ENCODE data around the gene TTLL12.

DNA sequence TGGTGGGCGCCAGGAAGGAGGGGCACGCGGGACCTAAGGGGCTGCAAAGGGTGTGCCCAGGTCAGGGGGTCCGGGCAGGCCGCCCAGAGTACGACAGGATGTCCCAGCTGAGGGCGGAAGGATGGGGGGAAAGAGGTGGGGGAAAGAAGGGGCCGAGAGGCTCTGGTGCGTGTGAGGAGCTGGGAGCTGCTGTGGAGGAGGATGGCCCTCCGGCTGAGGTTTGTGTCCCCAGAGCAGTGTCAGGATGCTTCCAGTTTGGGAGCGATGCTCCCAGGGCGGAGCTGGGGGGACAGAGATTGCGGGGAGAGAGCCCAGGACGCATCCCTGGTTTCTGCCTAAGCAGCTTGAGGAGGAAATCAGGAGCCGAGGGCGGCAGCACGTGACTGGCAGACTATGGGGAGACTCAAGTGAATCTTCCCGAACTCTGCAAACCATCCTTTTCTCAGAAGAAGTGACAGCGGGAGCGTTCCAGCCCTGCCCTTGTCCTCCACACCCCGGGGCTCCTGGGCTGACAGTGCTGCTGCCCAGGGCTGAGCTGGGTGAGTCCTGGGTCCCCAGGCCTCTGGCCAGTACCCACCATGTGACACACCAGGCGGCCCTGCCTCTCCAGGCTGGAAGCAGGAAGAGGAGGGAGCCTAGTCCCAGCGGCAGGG, 19.7 kb upstream of the TTLL12 start:
- TF ChIP-seq POLR2A (IDR thresholded peaks at IDR 0.05; ENCODE audit: low read length) (no peak), GATA1 (IDR thresholded peaks at IDR 0.05; ENCODE audit: low read depth, low read length) (no peak)
